Sigmoid colon (tissue), 7 donors: ENCODE results near the gene CSTF3. TPM values are rescaled to one million over a fixed set of nuclear protein-coding genes. Genes with fewer than 3 reads are reported as not detected.

Source experiments
- DNase-seq: peaks from one replicate; pipeline ENCODE4 v3.0.0-alpha.2; 2019
- H3K27ac ChIP-seq, 4 donors: fragments of 200-600 bp; sonication (generic); one replicate each; pipeline ENCODE4 v1.5.1; 2016 to 2019; ENCODE audit warnings: mild to moderate bottlenecking in 1 of 4
- H3K27me3 ChIP-seq, 3 donors: fragments of 200-600 bp; sonication (generic); one replicate each; pipeline ENCODE4 v1.5.1; 2019; ENCODE audit warnings: mild to moderate bottlenecking in 1 of 3
- H3K36me3 ChIP-seq, 4 donors: fragments of 200-600 bp; sonication (generic); one replicate each; pipeline ENCODE4 v1.5.1; 2016 to 2019
- H3K4me1 ChIP-seq, 4 donors: fragments of 200-600 bp; sonication (generic); one replicate each; pipeline ENCODE4 v1.5.1; 2017 to 2019
- H3K4me3 ChIP-seq, 4 donors: fragments of 200-600 bp; sonication (generic); one replicate each; pipeline ENCODE4 v1.5.1; 2017 to 2019; ENCODE audit warnings: mild to moderate bottlenecking in 2 of 4, moderate library complexity in 1 of 4
- H3K9me3 ChIP-seq, 4 donors: fragments of 200-600 bp in 3 of 4; sonication (generic) in 3 of 4; one replicate each; pipeline versions ENCODE4 v1.5.1 to v1.6.1; 2013 to 2019
- CTCF ChIP-seq, 4 experiments: fragments of 450-650 bp in 3 of 4; fragments of 200-600 bp in 1 of 4; IDR thresholded peaks; one replicate each; pipeline ENCODE4 v1.5.1; 2016 to 2019; ENCODE audit warnings: antibody characterized with exemption in 4 of 4, mild to moderate bottlenecking in 3 of 4, moderate library complexity in 2 of 4
- EP300 ChIP-seq, 4 donors: sonication (generic); formaldehyde crosslinking; IDR thresholded peaks; one replicate each; pipeline ENCODE4 v1.6.1; 2017; ENCODE audit warnings: antibody characterized with exemption in 4 of 4
- POLR2A ChIP-seq, 2 donors: fragments of 450-650 bp; IDR thresholded peaks; one replicate each; pipeline ENCODE4 v1.6.1; 2016; ENCODE audit warnings: antibody characterized with exemption in 2 of 2, mild to moderate bottlenecking in 2 of 2, moderate library complexity in 2 of 2
- POLR2AphosphoS5 ChIP-seq, 4 donors: sonication (generic); formaldehyde crosslinking; IDR thresholded peaks; one replicate each; pipeline ENCODE4 v1.6.1; 2017; ENCODE audit warnings: antibody characterized with exemption in 4 of 4
- WGBS, 2 donors: extraction: QIAGEN DNeasy Blood & Tissue Kit; methylation state at CpG; one replicate each; pipeline ENCODE4 v1.1.7; 2013; 5-methylcytosine and 5-hydroxymethylcytosine counted together
- intact Hi-C: fragments of 100-400 bp; cut with DNase I; formaldehyde crosslinking; loops from one replicate; pipeline ENCODE4 v1.15.1; 2023
- polyA plus RNA-seq, 3 donors: library from polyadenylated mRNA; stranded (reverse); fragments of 200-250 nt; gene quantifications; one replicate each; pipeline ENCODE4 v1.2.3, GENCODE V29; 2013
- total RNA-seq, 4 donors: library from RNA; depleted of rRNA; stranded (reverse); fragments of >200 nt; gene quantifications; one replicate each; pipeline ENCODE4 v1.1.0, GENCODE V29; 2016
- donor health status: healthy with polysubstance abuse.
- donor health status: Bipolar disorder and iron deficiency.
- donor health status: healthy.

The CSTF3 gene
- 10 to 100 TPM in 3 of 4 donors, 1 to 10 TPM in 1; 9.9 to 14.6 (median 11.6) TPM for total RNA-seq
- polyA plus RNA-seq: 10 to 100 TPM; 10.2 to 20.8 (median 12.0) TPM

GRCh38 chr11:33161120-33162005, at the start of gene CSTF3:
CSTF3 (minus strand) TSS chr11:33161480; CDS start chr11:33161325, 155 bp downstream.
- 2 to 3% methylated on average over 40 of the region's 40 CpGs for WGBS, 2 donors
- intact Hi-C loops: loop anchor here (2.0 kb wide), 1 partner anchor 95 kb away; the partner anchor contains the start of gene HIPK3

GRCh38 chr11:33208150-33208549, 46.9 kb upstream of the CSTF3 start:
- H3K27me3 ChIP-seq: no peaks in the 10 kb centered on the region
- no peaks in the 10 kb centered on the region for H3K36me3 ChIP-seq
- H3K4me3 ChIP-seq: no peak overlapping the region
- H3K9me3 ChIP-seq: no peaks in the 10 kb centered on the region
- WGBS, 2 donors: 88 to 100% methylated on average over 1 of the region's 1 CpG
- intact Hi-C loops: no loop called here
- no peak for DNase-seq
- H3K4me1 ChIP-seq: peaks cover 0 to 8% (median 0%) of the 10 kb centered on the region in 4 donors
- no peak for TF ChIP-seq CTCF (IDR thresholded peaks at IDR 0.05)
- TF ChIP-seq POLR2A (IDR thresholded peaks at IDR 0.05): no peak
- TF ChIP-seq POLR2AphosphoS5 (IDR thresholded peaks at IDR 0.05): no peak
- no peak for TF ChIP-seq EP300 (IDR thresholded peaks at IDR 0.05)
- H3K27ac ChIP-seq: peak overlapping the region in 1 of 4 donors; percentile 11

More at GRCh38 chr11:33161120-33162005, at the start of gene CSTF3:
- Histone ChIP-seq H3K27me3 (no peaks in the 10 kb centered on the region), H3K36me3 (no peaks in the 10 kb centered on the region), H3K9me3 (no peaks in the 10 kb centered on the region), H3K27ac (peak within 1 kb of the TSS; percentile 80 to 84 (median 83)), H3K4me3 (peak within 1 kb of the TSS; percentile 66 to 81 (median 78)), H3K4me1 (peaks cover 0 to 35% (median 24%) of the 10 kb centered on the region in 4 donors)
- TF ChIP-seq POLR2AphosphoS5 (IDR thresholded peaks at IDR 0.05) (peak; percentile 74 to 85 (median 83)), POLR2A (IDR thresholded peaks at IDR 0.05) (peak; percentile 19 to 57), CTCF (IDR thresholded peaks at IDR 0.05) (peak; percentile 12 to 87 (median 77)), EP300 (IDR thresholded peaks at IDR 0.05) (peak in 1 of 4 donors; percentile 37)
- peak; percentile 100 for DNase-seq

- no peak for DNase-seq
- Histone ChIP-seq H3K27me3 (no peaks in the 10 kb centered on the region), H3K4me3 (no peak overlapping the region), H3K4me1 (peaks cover 0 to 8% (median 0%) of the 10 kb centered on the region in 4 donors), H3K36me3 (no peaks in the 10 kb centered on the region), H3K27ac (peak overlapping the region in 1 of 4 donors; percentile 11), H3K9me3 (no peaks in the 10 kb centered on the region)
- 52 to 54% methylated on average over 4 of the region's 4 CpGs for WGBS, 2 donors
- intact Hi-C loops: no loop called here
- TF ChIP-seq POLR2AphosphoS5 (IDR thresholded peaks at IDR 0.05): peak in 1 of 4 donors; percentile 12
- TF ChIP-seq POLR2A (IDR thresholded peaks at IDR 0.05): no peak
Measured at GRCh38 chr11:33207408-33207985, 46.2 kb upstream of the CSTF3 start.

GRCh38 chr11:33197915-33198727, 36.8 kb upstream of the CSTF3 start:
- Histone ChIP-seq H3K27me3 (no peaks in the 10 kb centered on the region), H3K9me3 (no peaks in the 10 kb centered on the region), H3K4me3 (no peak overlapping the region), H3K36me3 (no peaks in the 10 kb centered on the region), H3K27ac (no peak overlapping the region), H3K4me1 (no peaks in the 10 kb centered on the region)
- WGBS, 2 donors: 84 to 85% methylated on average over 14 of the region's 14 CpGs
- TF ChIP-seq POLR2AphosphoS5 (IDR thresholded peaks at IDR 0.05) (no peak), POLR2A (IDR thresholded peaks at IDR 0.05) (no peak)
- intact Hi-C loops: no loop called here
- no peak for DNase-seq

- Histone ChIP-seq H3K9me3 (no peaks in the 10 kb centered on the region), H3K4me1 (no peaks in the 10 kb centered on the region), H3K36me3 (no peaks in the 10 kb centered on the region), H3K4me3 (no peak overlapping the region), H3K27ac (peak overlapping the region in 2 of 4 donors; percentile 27 to 36), H3K27me3 (no peaks in the 10 kb centered on the region)
- TF ChIP-seq CTCF (IDR thresholded peaks at IDR 0.05) (no peak), POLR2A (IDR thresholded peaks at IDR 0.05) (no peak), POLR2AphosphoS5 (IDR thresholded peaks at IDR 0.05) (no peak), EP300 (IDR thresholded peaks at IDR 0.05) (no peak)
- 35 to 58% methylated on average over 4 of the region's 4 CpGs for WGBS, 2 donors
- intact Hi-C loops: no loop called here
- no peak for DNase-seq
Measured at GRCh38 chr11:33195462-33196173, 34.3 kb upstream of the CSTF3 start.
